IgD-negative memory B cell (primary cell): ENCODE measurements around the gene RAB3GAP2. TPM values are rescaled to one million over a fixed set of nuclear protein-coding genes. Genes with fewer than 3 reads are reported as not detected.
"Not testable (repeated sequence)": the region's sequence is repeated elsewhere in the genome, so short reads cannot be mapped to it uniquely, and the experiment has no call there.

Source experiments
- H3K27ac Mint-ChIP-seq, 3 donors: one replicate each; pipeline ENCODE4 v1.8.0; 2020 to 2022; ENCODE audit warnings: mild to moderate bottlenecking in 3 of 3, mixed read lengths in 3 of 3, moderate library complexity in 1 of 3
- H3K27me3 Mint-ChIP-seq: one replicate; pipeline ENCODE4 v1.8.0; 2021; ENCODE audit warnings: mixed read lengths
- H3K36me3 Mint-ChIP-seq: one replicate; pipeline ENCODE4 v1.8.0; 2020; ENCODE audit warnings: mild to moderate bottlenecking, mixed read lengths
- H3K4me1 Mint-ChIP-seq, 3 donors: one replicate each; pipeline ENCODE4 v1.8.0; 2020 to 2022; ENCODE audit warnings: mixed read lengths in 3 of 3, mild to moderate bottlenecking in 1 of 3
- H3K4me3 Mint-ChIP-seq, 4 donors: one replicate each; pipeline ENCODE4 v1.8.0; 2020 to 2022; ENCODE audit warnings: mild to moderate bottlenecking in 4 of 4, mixed read lengths in 4 of 4, moderate library complexity in 3 of 4
- H3K9me3 Mint-ChIP-seq, 3 donors: one replicate each; pipeline ENCODE4 v1.8.0; 2020 to 2021; ENCODE audit warnings: mixed read lengths in 3 of 3, mild to moderate bottlenecking in 1 of 3
- polyA plus RNA-seq: library from polyadenylated mRNA; unstranded; fragments of 300-500 nt; fragmentation: Illumina TruSeq; gene quantifications from one replicate; pipeline ENCODE4 v1.2.3, GENCODE V29; 2021

The RAB3GAP2 gene, protein sequence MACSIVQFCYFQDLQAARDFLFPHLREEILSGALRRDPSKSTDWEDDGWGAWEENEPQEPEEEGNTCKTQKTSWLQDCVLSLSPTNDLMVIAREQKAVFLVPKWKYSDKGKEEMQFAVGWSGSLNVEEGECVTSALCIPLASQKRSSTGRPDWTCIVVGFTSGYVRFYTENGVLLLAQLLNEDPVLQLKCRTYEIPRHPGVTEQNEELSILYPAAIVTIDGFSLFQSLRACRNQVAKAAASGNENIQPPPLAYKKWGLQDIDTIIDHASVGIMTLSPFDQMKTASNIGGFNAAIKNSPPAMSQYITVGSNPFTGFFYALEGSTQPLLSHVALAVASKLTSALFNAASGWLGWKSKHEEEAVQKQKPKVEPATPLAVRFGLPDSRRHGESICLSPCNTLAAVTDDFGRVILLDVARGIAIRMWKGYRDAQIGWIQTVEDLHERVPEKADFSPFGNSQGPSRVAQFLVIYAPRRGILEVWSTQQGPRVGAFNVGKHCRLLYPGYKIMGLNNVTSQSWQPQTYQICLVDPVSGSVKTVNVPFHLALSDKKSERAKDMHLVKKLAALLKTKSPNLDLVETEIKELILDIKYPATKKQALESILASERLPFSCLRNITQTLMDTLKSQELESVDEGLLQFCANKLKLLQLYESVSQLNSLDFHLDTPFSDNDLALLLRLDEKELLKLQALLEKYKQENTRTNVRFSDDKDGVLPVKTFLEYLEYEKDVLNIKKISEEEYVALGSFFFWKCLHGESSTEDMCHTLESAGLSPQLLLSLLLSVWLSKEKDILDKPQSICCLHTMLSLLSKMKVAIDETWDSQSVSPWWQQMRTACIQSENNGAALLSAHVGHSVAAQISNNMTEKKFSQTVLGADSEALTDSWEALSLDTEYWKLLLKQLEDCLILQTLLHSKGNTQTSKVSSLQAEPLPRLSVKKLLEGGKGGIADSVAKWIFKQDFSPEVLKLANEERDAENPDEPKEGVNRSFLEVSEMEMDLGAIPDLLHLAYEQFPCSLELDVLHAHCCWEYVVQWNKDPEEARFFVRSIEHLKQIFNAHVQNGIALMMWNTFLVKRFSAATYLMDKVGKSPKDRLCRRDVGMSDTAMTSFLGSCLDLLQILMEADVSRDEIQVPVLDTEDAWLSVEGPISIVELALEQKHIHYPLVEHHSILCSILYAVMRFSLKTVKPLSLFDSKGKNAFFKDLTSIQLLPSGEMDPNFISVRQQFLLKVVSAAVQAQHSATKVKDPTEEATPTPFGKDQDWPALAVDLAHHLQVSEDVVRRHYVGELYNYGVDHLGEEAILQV (N-terminal part only)
- polyA plus RNA-seq, result 25.6 TPM

DNA sequence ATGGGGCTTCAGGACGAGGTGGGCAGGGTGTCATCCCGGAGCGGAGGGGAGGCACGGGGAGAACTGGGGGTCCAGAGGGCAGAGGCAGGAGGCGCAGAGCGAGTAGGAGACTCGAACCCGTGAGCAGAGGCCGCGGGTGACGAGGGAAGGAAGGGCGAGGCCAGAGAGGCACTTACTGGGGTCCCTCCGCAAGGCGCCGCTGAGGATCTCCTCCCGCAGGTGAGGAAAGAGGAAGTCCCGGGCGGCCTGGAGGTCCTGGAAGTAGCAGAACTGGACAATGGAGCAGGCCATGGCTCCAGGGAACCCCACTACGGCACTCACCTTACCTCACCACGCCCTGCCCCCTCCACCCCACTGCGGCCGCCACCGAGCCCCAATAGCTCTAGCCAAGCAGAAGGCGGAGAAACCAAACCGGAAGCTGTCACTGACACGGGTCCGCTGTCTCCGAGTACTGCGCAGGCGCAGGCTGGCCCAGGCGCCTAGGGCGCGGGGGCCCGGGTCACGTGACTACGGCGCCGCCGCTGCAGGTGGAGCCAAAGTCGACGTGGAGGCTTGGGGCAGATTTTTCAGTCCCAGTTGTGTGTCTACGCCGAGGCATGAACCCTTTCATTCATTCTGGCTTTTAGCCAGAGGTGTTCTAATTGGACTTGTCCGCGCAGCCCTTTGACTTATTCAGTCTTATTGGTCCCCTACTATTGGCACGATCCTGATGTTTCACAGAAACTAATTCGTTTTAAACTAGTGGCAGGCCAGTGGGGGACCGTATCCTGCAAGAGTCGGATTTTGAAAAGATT lies at the start of gene RAB3GAP2:
Gene RAB3GAP2 (minus strand): TSS at position 407 of the 794 bp plus-strand sequence. CDS start 116 bp downstream, at position 291.
- H3K9me3 Mint-ChIP-seq, result peaks cover 0 to 2% (median 0%) of the 10 kb centered on the region in 3 donors
- H3K4me3 Mint-ChIP-seq, result no peak within 1 kb of the TSS
- peaks cover 9% of the 10 kb centered on the region for H3K36me3 Mint-ChIP-seq
- H3K27ac Mint-ChIP-seq, result no peak within 1 kb of the TSS
- H3K4me1 Mint-ChIP-seq, result peaks cover 7 to 16% (median 15%) of the 10 kb centered on the region in 3 donors
- no peaks in the 10 kb centered on the region for H3K27me3 Mint-ChIP-seq

DNA sequence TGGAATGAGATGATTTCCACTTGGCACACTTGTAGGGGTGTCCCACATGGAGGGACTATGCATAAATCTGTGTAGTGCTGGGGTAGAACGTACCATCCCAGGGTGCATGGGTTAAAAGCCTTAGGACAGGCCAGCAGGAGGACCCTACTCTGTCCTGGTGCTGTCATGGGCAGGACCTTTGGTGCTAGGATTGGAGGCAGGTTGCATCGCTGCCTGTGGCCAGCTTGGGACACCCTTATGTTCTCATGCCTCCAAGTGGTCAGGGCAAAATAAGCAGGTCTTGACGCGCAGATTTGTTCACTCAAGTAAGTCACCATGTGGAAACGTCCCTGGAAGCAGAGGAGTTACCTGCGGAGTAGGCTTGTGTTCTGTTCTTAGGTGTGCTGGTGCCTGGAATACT lies 49.5 kb upstream of the RAB3GAP2 start:
- no peak overlapping the region for H3K4me3 Mint-ChIP-seq

DNA sequence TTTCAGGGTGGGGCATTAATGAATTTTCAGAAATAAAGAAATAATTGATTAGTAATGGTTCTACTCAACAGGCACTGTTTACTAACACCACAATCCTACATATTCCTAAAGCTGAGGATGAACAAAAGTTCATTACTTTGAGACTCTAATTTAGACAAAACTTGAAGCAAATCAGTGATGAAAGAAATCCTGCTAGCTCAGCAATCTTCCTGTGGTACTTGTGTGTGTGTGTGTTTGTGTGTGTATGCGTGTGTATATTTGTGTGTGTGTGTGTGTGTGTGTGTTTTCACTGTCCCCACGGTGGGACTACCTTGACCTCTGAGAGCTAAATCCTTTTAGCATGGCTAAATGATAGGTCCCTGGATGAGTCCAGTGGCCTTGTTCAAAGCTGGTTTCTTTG lies 48.5 kb upstream of the RAB3GAP2 start:
- Mint-ChIP-seq H3K27me3 (peaks cover 7% of the 10 kb centered on the region), H3K4me1 (peaks cover 0 to 3% (median 0%) of the 10 kb centered on the region in 3 donors), H3K36me3 (no peaks in the 10 kb centered on the region), H3K4me3 (no peak overlapping the region), H3K27ac (no peak overlapping the region), H3K9me3 (peaks cover 0 to 3% (median 0%) of the 10 kb centered on the region in 3 donors)

More for the DNA sequence above, 49.5 kb upstream of the RAB3GAP2 start:
- H3K27ac Mint-ChIP-seq, result no peak overlapping the region
- H3K4me1 Mint-ChIP-seq, result no peaks in the 10 kb centered on the region
- peaks cover 0 to 3% (median 2%) of the 10 kb centered on the region in 3 donors for H3K9me3 Mint-ChIP-seq
- peaks cover 7% of the 10 kb centered on the region for H3K27me3 Mint-ChIP-seq
- no peaks in the 10 kb centered on the region for H3K36me3 Mint-ChIP-seq

DNA sequence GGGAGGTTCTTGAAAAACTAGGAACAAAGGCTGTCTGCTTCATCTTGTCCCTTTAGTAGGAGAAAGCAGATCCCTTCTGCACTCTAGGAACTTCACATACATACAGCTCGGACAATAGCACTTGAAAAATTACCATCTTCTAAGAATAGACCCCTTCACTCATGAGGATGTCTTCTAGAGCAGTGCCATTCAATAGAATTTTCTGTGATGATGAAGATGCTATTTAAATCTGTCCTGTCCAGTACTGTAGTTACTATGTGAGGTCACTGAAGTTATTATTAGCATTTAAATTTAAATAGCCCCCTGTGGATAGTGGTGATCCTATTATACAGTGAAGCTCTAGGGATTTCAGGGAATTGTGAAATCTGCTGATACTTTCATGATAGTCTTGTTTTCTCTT lies 46.4 kb upstream of the RAB3GAP2 start:
- H3K36me3 Mint-ChIP-seq, result no peaks in the 10 kb centered on the region
- peaks cover 0 to 3% (median 0%) of the 10 kb centered on the region in 3 donors for H3K9me3 Mint-ChIP-seq
- peaks cover 2% of the 10 kb centered on the region for H3K27me3 Mint-ChIP-seq
- peaks cover 0 to 3% (median 0%) of the 10 kb centered on the region in 3 donors for H3K4me1 Mint-ChIP-seq
- H3K27ac Mint-ChIP-seq, result no peak overlapping the region
- no peak overlapping the region for H3K4me3 Mint-ChIP-seq

DNA sequence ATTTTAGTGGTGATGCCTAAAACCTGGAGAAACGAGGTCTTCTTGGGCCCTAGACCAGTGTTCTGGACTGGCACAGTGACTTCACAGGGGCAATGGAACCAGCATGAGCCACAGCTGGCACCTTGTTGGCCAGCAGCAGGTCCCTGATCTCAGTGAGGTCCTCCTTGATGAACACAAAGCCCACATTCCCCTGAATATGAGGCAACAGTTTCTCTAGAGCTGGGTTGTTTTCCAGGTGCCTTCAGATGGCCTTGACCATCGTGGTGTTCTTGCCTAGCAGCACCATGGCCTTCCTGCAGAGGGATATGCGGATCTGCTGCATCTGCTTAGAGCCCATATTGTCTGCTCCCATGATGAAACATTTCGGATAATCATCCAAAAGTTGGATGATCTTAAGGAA lies 44.9 kb upstream of the RAB3GAP2 start:
- peaks cover 0 to 3% (median 0%) of the 10 kb centered on the region in 3 donors for H3K4me1 Mint-ChIP-seq
- no peaks in the 10 kb centered on the region for H3K36me3 Mint-ChIP-seq
- H3K4me3 Mint-ChIP-seq, result no peak overlapping the region
- H3K27me3 Mint-ChIP-seq, result peaks cover 2% of the 10 kb centered on the region
- peaks cover 0 to 3% (median 0%) of the 10 kb centered on the region in 3 donors for H3K9me3 Mint-ChIP-seq
- H3K27ac Mint-ChIP-seq, result no peak overlapping the region

DNA sequence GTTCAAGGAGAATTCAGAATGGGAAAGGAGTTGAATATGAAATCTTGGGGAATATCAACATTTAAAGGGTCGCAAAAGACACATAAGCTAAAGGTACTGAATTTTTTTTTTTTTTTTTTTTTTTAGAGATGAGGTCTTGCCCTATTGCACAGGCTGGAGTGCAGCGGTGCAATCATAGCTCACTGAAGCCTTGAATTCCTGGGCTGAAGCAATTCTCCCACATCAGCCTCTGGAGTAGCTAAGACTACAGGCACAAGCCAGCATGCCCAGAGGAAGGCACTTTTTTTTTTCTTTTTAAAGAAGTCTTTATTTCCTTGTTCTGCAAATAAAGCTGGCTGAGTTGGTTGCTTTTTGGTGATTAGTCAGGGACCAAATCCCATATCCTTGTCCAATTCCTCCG lies 44.1 kb upstream of the RAB3GAP2 start:
- Mint-ChIP-seq H3K36me3 (no peaks in the 10 kb centered on the region), H3K27me3 (peaks cover 2% of the 10 kb centered on the region), H3K27ac (no peak overlapping the region), H3K9me3 (peaks cover 0 to 3% (median 0%) of the 10 kb centered on the region in 3 donors), H3K4me3 (no peak overlapping the region), H3K4me1 (peaks cover 0 to 3% (median 0%) of the 10 kb centered on the region in 3 donors)

DNA sequence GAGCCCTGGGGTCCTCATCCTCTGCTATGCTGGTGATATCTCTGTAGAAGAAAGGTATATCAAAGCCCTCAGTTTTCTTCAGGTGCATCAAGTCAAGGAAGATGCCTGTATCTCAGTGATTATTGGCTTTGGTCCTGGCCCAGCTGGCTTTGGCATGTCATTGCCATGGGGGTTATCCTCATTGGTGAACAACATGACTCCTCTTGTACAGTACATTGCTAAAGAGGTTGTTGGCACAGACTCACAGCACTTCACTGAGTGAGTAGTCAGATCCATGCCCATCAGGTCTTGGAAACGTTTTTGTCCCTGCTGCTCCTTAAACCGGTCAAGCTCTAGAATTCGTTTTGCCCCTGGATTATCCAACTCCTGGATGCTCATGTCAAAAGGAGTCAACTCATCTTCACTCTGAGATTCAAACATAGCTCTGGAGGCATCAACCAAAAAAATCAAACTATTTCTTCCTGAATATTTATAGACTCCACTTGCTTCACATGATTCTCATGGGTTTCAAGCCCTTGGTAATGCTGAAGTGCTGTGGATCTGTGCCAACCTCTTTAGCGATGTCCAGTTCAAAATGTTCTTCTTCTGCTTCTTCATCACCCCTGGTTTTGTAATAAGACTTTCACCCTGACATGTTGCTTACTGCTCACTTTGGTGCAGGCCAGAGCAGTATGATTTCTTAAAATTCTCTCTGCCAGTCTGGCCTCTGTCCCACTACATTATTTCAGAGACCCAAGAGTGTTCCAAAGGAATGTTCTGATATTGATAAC lies 43.0 kb upstream of the RAB3GAP2 start:
- peaks cover 0 to 3% (median 0%) of the 10 kb centered on the region in 3 donors for H3K4me1 Mint-ChIP-seq
- no peak overlapping the region for H3K27ac Mint-ChIP-seq
- peaks cover 2% of the 10 kb centered on the region for H3K27me3 Mint-ChIP-seq
- H3K36me3 Mint-ChIP-seq, result peaks cover 2% of the 10 kb centered on the region
- H3K4me3 Mint-ChIP-seq, result no peak overlapping the region
- H3K9me3 Mint-ChIP-seq, result peaks cover 0 to 4% (median 0%) of the 10 kb centered on the region in 3 donors

DNA sequence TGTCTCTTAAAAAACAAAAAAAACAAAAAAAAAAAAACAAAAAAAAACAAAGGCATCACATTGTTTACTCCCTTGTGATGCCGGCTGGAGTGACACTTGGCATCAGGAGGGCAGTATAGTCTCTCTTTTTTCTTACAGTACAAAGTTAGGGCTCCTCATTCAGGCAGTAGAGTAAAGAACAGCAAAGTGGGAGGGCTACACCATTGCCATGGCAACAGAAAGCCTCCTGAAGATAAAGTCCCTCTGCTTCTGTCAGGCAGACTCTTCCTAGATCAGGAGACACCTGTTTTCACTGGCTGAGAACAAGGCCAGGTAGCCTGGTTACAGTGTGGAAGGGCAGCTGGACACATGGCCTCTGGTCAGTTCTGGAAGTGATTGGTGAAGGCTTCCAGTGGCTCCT lies 41.3 kb upstream of the RAB3GAP2 start:
- H3K9me3 Mint-ChIP-seq, result peaks cover 0 to 2% (median 0%) of the 10 kb centered on the region in 3 donors
- H3K27ac Mint-ChIP-seq, result no peak overlapping the region
- peaks cover 0 to 3% (median 0%) of the 10 kb centered on the region in 3 donors for H3K4me1 Mint-ChIP-seq
- H3K36me3 Mint-ChIP-seq, result peaks cover 2% of the 10 kb centered on the region
- H3K4me3 Mint-ChIP-seq, result no peak overlapping the region
- no peaks in the 10 kb centered on the region for H3K27me3 Mint-ChIP-seq

DNA sequence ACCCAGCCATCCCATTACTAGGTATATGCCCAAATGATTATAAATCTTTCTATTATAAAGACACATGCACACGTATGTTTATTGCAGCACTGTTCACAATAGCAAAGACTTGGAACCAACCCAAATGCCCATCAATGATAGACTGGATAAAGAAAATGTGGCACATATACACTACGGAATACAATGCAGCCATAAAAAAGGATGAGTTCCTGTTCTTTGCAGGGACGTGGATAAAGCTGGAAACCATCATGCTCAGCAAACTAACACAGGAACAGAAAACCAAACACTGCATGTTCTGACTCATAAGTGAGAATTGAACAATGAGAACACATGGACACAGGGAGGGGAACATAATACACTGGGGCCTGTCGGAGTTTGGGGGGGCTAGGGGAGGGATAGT lies 37.9 kb upstream of the RAB3GAP2 start:
- not testable (repeated sequence) for H3K27me3 Mint-ChIP-seq, H3K27ac Mint-ChIP-seq, H3K4me1 Mint-ChIP-seq, H3K36me3 Mint-ChIP-seq, H3K9me3 Mint-ChIP-seq, H3K4me3 Mint-ChIP-seq

DNA sequence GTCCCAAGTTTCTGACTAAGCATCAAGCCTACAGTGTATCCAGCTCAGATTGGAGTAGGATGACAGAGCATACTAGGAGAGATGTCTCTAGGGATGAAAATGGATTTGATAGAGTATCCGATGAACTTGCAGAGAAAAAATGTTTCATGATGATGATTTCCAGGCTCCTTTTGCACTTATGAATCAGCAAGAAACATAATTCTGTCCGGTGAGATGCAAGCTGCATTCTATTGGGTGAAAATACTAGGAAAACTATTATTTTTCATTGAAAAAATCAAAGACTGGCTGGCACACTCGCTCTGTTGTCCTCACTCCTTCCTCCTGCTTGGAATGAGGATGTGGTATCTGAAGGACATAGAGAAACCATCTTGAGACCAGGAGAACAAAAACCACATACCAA lies 35.4 kb upstream of the RAB3GAP2 start:
- H3K4me1 Mint-ChIP-seq, result no peaks in the 10 kb centered on the region
- no peak overlapping the region for H3K27ac Mint-ChIP-seq
- H3K4me3 Mint-ChIP-seq, result no peak overlapping the region
- H3K27me3 Mint-ChIP-seq, result peaks cover 2% of the 10 kb centered on the region
- H3K9me3 Mint-ChIP-seq, result peaks cover 2 to 7% (median 3%) of the 10 kb centered on the region in 3 donors
- peaks cover 4% of the 10 kb centered on the region for H3K36me3 Mint-ChIP-seq

DNA sequence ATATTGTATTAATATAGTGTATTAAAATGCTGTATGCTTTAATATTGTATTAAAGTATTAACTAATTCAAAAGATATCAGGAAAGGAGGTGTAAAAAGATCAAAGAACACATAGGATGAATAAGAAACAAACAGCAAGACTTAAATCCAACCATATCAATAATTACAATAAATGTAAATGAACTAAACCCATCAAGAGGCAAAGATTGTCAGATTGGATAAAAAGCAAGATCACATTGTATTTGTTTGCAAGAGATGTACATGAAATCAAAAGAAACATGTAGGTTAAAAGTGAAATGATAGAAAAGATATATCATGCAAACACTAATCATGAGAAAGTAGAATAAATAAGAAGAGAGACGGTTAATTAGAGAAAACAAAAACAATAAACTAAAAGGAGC lies 34.1 kb upstream of the RAB3GAP2 start:
- Mint-ChIP-seq H3K36me3 (peaks cover 4% of the 10 kb centered on the region), H3K27me3 (peaks cover 3% of the 10 kb centered on the region), H3K4me3 (no peak overlapping the region), H3K9me3 (peaks cover 2 to 7% (median 3%) of the 10 kb centered on the region in 3 donors), H3K27ac (no peak overlapping the region), H3K4me1 (no peaks in the 10 kb centered on the region)

DNA sequence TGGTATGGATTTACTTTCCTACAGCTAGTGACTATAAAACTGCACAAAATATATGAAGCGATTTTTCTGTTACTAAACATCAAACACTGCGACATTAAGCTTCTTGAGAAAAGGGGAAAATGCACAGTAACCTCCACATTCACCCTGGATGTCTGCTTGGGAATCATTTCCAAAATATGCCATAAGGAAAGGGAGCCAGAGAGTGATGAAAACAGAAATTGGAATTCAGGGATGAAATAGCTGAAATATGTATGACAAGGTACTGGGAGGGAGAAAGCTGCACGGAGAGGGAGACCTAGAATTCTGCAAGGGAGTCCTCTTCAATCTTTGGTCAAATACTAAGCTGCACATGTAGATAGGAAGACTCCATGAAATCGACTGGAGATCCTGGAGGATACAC lies 31.6 kb upstream of the RAB3GAP2 start:
- Mint-ChIP-seq H3K4me3 (no peak overlapping the region), H3K27me3 (peaks cover 3% of the 10 kb centered on the region), H3K36me3 (peaks cover 4% of the 10 kb centered on the region), H3K27ac (no peak overlapping the region), H3K4me1 (no peaks in the 10 kb centered on the region), H3K9me3 (peaks cover 0 to 7% (median 3%) of the 10 kb centered on the region in 3 donors)

DNA sequence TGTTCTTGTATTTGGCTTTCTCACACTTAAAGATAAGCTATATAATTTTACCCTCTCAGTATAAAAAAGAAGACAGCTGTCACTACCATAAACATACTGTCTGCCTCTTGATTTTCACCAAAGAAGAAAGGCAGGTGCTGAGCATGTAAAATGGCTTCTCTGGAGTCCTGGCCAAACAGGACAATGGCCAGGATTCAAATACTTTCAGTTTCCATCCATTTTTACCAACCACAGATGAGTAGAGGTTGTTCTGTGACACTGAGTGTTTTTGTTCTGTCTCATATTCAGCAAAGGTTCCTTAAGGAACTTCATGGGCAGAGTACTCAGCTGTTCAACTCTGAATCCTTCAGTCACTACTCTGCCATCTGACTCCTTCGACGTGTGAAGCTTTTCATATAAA lies 29.4 kb upstream of the RAB3GAP2 start:
- H3K27me3 Mint-ChIP-seq, result peaks cover 3% of the 10 kb centered on the region
- H3K36me3 Mint-ChIP-seq, result peaks cover 4% of the 10 kb centered on the region
- no peak overlapping the region for H3K4me3 Mint-ChIP-seq
- H3K27ac Mint-ChIP-seq, result no peak overlapping the region
- H3K9me3 Mint-ChIP-seq, result peaks cover 0 to 4% (median 3%) of the 10 kb centered on the region in 3 donors
- H3K4me1 Mint-ChIP-seq, result no peaks in the 10 kb centered on the region
